Esophagus (tissue), 2 donors: ENCODE results near the gene PALLD. TPM values are rescaled to one million over a fixed set of nuclear protein-coding genes. Genes with fewer than 3 reads are reported as not detected.

ENCODE experiments used
- H3K27ac ChIP-seq, 2 donors: one replicate each; pipeline ENCODE4 v1.5.1; 2013; ENCODE audit warnings: low read depth in 2 of 2, mild to moderate bottlenecking in 2 of 2, inconsistent platforms in 1 of 2, low read length in 1 of 2, moderate library complexity in 1 of 2
- H3K27me3 ChIP-seq, 2 donors: one replicate each; pipeline ENCODE4 v1.6.1; 2013; ENCODE audit warnings: low read length in 2 of 2, control low read depth in 1 of 2, mild to moderate bottlenecking in 1 of 2; ENCODE audit not compliant: insufficient read depth in 2 of 2, control insufficient read depth in 1 of 2
- H3K36me3 ChIP-seq, 2 donors: one replicate each; pipeline ENCODE4 v1.6.1; 2013; ENCODE audit warnings: low read length in 1 of 2; ENCODE audit not compliant: control insufficient read depth in 2 of 2, insufficient read depth in 2 of 2
- H3K4me1 ChIP-seq, 2 donors: one replicate each; pipeline ENCODE4 v1.6.1; 2013; ENCODE audit warnings: low read length in 1 of 2; ENCODE audit not compliant: control insufficient read depth in 2 of 2, insufficient read depth in 2 of 2
- H3K4me3 ChIP-seq, 2 donors: one replicate each; pipeline ENCODE4 v1.5.1; 2013; ENCODE audit warnings: low read length in 2 of 2, mild to moderate bottlenecking in 2 of 2, low read depth in 1 of 2, moderate library complexity in 1 of 2
- H3K9me3 ChIP-seq, 2 donors: one replicate each; pipeline ENCODE4 v1.6.1; 2013; ENCODE audit warnings: mild to moderate bottlenecking in 2 of 2, low read depth in 1 of 2, low read length in 1 of 2, moderate library complexity in 1 of 2; ENCODE audit not compliant: control insufficient read depth in 2 of 2, insufficient read depth in 1 of 2
- WGBS, 2 donors: extraction: QIAGEN DNeasy Blood & Tissue Kit; methylation state at CpG; one replicate each; pipeline ENCODE4 v1.1.7; 2013; 5-methylcytosine and 5-hydroxymethylcytosine counted together
- polyA plus RNA-seq, 2 donors: library from polyadenylated mRNA; stranded (reverse); fragments of 200-250 nt; gene quantifications; one replicate each; pipeline ENCODE4 v1.2.3, GENCODE V29; 2013
- donor health status: healthy with polysubstance abuse.
- donor health status: Bipolar disorder and iron deficiency.

The PALLD gene
- polyA plus RNA-seq, 2 donors = 34.7 to 101 TPM

DNA sequence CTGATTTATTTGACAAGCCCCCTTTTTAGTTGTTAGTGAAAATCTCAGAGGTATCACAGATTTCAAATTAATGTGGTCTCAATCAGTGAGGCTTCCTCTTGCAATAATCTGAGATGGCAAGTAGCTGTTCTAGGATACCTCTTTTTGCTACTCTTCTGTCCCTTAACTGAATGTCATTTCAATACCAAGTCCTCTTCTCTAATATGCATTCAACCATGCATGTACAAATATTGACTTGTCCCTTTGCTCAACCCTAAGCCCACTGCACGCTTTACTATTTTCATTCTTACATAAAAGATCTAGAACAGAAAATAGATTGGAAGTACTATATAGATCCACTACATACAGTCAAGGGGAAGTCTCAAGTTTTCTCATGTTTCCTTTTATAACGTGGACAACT is 349.0 kb downstream of the PALLD start:
- H3K4me1 ChIP-seq = peaks cover 2 to 4% of the 10 kb centered on the region in 2 donors
- H3K36me3 ChIP-seq = peaks cover 0 to 3% of the 10 kb centered on the region in 2 donors
- 81% methylated on average over 2 of the region's 2 CpGs for WGBS, 2 donors
- H3K27ac ChIP-seq = no peak overlapping the region
- H3K27me3 ChIP-seq = no peaks in the 10 kb centered on the region
- H3K4me3 ChIP-seq = no peak overlapping the region
- H3K9me3 ChIP-seq = no peaks in the 10 kb centered on the region

DNA sequence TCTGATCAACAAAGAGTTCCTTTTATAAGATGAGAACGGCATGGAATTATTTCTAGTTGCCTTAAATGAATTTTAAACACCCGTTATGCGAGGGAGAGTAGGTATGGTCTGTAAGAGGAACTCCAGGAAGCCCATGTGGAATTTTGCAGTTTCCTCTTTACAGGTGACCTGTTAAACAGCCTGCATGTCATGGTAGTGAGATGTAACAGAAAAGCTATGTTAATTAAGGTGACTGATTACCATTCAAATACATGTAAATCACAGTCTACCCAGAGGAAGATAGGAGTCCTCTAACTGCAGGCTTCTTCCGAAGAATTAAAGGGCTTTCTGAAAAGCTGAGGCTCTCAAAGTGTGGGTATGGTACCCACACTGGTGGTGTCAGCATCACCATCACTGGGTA is 349.6 kb downstream of the PALLD start:
- H3K27ac ChIP-seq = peak overlapping the region in 1 of 2 donors; percentile 45
- peaks cover under 1 to 1% of the 10 kb centered on the region in 2 donors for H3K4me1 ChIP-seq
- H3K9me3 ChIP-seq = no peaks in the 10 kb centered on the region
- 84 to 88% methylated on average over 4 of the region's 4 CpGs for WGBS, 2 donors
- H3K36me3 ChIP-seq = peaks cover 0 to 3% of the 10 kb centered on the region in 2 donors
- no peaks in the 10 kb centered on the region for H3K27me3 ChIP-seq
- no peak overlapping the region for H3K4me3 ChIP-seq

- H3K27me3 ChIP-seq = no peaks in the 10 kb centered on the region
- no peaks in the 10 kb centered on the region for H3K9me3 ChIP-seq
- H3K4me3 ChIP-seq = peak overlapping the region in 1 of 2 donors; percentile 26
- no peaks in the 10 kb centered on the region for H3K4me1 ChIP-seq
- WGBS, 2 donors = 14 to 20% methylated on average over 4 of the region's 4 CpGs
- peaks cover 0 to 3% of the 10 kb centered on the region in 2 donors for H3K36me3 ChIP-seq
- H3K27ac ChIP-seq = peak overlapping the region; percentile 81 to 83
Measured at GRCh38 chr4:168847771-168848502, 351.1 kb downstream of the PALLD start.

GRCh38 chr4:168849030-168849675 is 352.3 kb downstream of the PALLD start:
- WGBS, 2 donors = 25 to 33% methylated on average over 10 of the region's 10 CpGs
- Histone ChIP-seq H3K27me3 (no peaks in the 10 kb centered on the region), H3K4me1 (peaks cover 0 to 3% of the 10 kb centered on the region in 2 donors), H3K4me3 (no peak overlapping the region), H3K9me3 (no peaks in the 10 kb centered on the region), H3K27ac (peak overlapping the region; percentile 60 to 63), H3K36me3 (peaks cover 0 to 3% of the 10 kb centered on the region in 2 donors)

DNA sequence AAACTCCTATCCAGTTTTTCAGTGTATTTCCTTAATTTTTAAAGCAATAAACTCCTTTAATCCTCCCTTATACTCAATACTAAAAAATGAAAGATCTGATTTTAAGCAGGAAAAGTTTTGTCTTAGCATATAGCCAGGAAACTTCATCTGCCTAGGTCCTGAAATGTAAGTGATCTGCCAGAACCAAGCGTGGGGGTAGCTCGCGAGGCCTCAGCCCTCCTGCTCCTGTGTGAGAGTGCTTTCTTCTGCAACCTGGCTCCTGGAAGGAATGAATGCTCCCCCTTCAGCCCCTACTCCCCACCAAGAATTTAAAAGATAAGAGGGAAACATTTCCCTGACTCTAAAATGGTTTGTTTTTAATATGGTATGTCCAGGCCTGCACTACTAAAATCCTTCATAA is 353.1 kb downstream of the PALLD start:
- H3K9me3 ChIP-seq = no peaks in the 10 kb centered on the region
- peak overlapping the region in 1 of 2 donors; percentile 30 for H3K27ac ChIP-seq
- peaks cover 0 to under 1% of the 10 kb centered on the region in 2 donors for H3K36me3 ChIP-seq
- H3K4me3 ChIP-seq = no peak overlapping the region
- H3K27me3 ChIP-seq = no peaks in the 10 kb centered on the region
- H3K4me1 ChIP-seq = peaks cover 0 to 3% of the 10 kb centered on the region in 2 donors
- 87 to 98% methylated on average over 3 of the region's 3 CpGs for WGBS, 2 donors

- 84% methylated on average over 3 of the region's 3 CpGs for WGBS, 2 donors
- Histone ChIP-seq H3K36me3 (no peaks in the 10 kb centered on the region), H3K9me3 (no peaks in the 10 kb centered on the region), H3K4me1 (peaks cover 0 to 3% of the 10 kb centered on the region in 2 donors), H3K4me3 (no peak overlapping the region), H3K27me3 (no peaks in the 10 kb centered on the region), H3K27ac (no peak overlapping the region)
Measured at GRCh38 chr4:168852387-168852786, 355.5 kb downstream of the PALLD start.

GRCh38 chr4:168852933-168853713 is 356.3 kb downstream of the PALLD start:
- H3K4me3 ChIP-seq = no peak overlapping the region
- no peaks in the 10 kb centered on the region for H3K9me3 ChIP-seq
- H3K27ac ChIP-seq = peak overlapping the region; percentile 27 to 69
- H3K4me1 ChIP-seq = peaks cover 0 to 3% of the 10 kb centered on the region in 2 donors
- H3K27me3 ChIP-seq = no peaks in the 10 kb centered on the region
- H3K36me3 ChIP-seq = no peaks in the 10 kb centered on the region
- WGBS, 2 donors = 73 to 77% methylated on average over 6 of the region's 6 CpGs

DNA sequence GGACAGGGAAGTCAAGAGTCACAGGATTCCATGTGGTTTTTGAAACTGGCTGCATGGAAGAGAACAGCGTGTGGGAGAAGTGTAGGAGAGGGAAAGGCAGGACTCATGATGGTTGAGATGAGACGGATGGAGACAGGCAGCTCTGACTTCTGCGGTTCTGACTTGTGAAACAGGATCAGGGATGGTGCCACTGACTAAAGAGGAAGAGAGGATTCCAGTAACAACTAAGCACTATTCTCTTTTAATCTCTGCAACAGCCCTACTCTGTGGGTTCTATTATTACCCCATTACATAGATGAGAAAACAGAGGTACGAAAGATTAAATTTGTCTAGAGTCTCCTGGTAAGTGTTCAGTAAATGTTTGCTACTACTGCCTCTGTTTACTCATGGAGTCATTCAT is 356.9 kb downstream of the PALLD start:
- no peak overlapping the region for H3K4me3 ChIP-seq
- 79 to 84% methylated on average over 4 of the region's 4 CpGs for WGBS, 2 donors
- no peaks in the 10 kb centered on the region for H3K36me3 ChIP-seq
- no peaks in the 10 kb centered on the region for H3K27me3 ChIP-seq
- peak overlapping the region; percentile 27 to 69 for H3K27ac ChIP-seq
- no peaks in the 10 kb centered on the region for H3K9me3 ChIP-seq
- peaks cover 0 to 3% of the 10 kb centered on the region in 2 donors for H3K4me1 ChIP-seq

DNA sequence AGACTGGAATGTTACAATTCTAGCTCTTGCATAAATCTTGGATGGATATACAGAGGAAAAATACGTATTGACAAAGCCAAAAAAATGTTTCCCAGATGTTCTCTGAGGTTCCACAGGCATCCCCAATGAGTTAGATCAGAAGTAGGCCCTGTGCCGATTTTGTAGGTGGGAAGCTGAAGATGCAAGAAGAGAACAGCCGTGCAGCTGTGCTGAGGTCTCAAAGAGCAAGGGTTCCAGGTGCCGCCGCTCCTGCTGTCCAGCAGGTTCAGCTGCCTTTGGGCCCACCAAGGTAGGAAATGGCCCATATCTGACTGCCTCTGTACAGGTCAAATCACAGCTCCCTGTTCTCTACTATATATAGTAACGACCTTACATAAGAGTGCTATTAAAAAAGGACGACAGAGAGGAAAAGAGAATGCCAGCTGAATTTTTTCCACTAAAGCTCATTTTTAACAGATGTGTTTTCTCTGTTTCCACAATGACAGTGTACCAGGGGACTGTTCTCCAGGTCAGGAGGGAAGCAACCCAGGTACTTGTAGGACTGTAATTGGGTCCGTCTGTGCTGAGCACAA is 357.6 kb downstream of the PALLD start:
- 64 to 68% methylated on average over 8 of the region's 8 CpGs for WGBS, 2 donors
- Histone ChIP-seq H3K27me3 (no peaks in the 10 kb centered on the region), H3K36me3 (no peaks in the 10 kb centered on the region), H3K9me3 (no peaks in the 10 kb centered on the region), H3K27ac (peak overlapping the region; percentile 15 to 78), H3K4me3 (no peak overlapping the region), H3K4me1 (peaks cover 0 to 5% of the 10 kb centered on the region in 2 donors)
